NCI-H345 (cell line): ENCODE results near the gene SCNN1A.
"Not testable (repeated sequence)": the region's sequence is repeated elsewhere in the genome, so short reads cannot be mapped to it uniquely, and the experiment has no call there.

Source experiments
- DNase-seq: peaks from one replicate; lab custom pipeline; 2025; lab: John Stamatoyannopoulos, UW

SCNN1A gene

GRCh38 chr12:6347367-6348338 is 27.7 kb downstream of the SCNN1A start:
- no peak for DNase-seq

GRCh38 chr12:6346942-6347341 is 28.4 kb downstream of the SCNN1A start:
- DNase-seq = no peak

- DNase-seq = no peak
These were observed 29.0 kb downstream of the SCNN1A start for GRCh38 chr12:6346235-6346832.

GRCh38 chr12:6345319-6346091 is 29.9 kb downstream of the SCNN1A start:
- no peak for DNase-seq

GRCh38 chr12:6344101-6344660 is 31.2 kb downstream of the SCNN1A start:
- not testable (repeated sequence) for DNase-seq

- DNase-seq = no peak
These were observed 31.8 kb downstream of the SCNN1A start for GRCh38 chr12:6343518-6343917.

GRCh38 chr12:6342140-6342889 is 33.0 kb downstream of the SCNN1A start:
- DNase-seq = no peak

GRCh38 chr12:6341417-6342139 is 33.8 kb downstream of the SCNN1A start, which contains the start of gene TNFRSF1A:
Gene TNFRSF1A, minus strand, starts transcription at chr12:6342076. Its CDS starts 262 bp downstream, at chr12:6341814.
- DNase-seq = no peak

- no peak for DNase-seq
These were observed 34.5 kb downstream of the SCNN1A start for GRCh38 chr12:6340745-6341416.

- DNase-seq = no peak
These were observed 35.2 kb downstream of the SCNN1A start for GRCh38 chr12:6340032-6340638.

GRCh38 chr12:6338955-6339354 is 36.4 kb downstream of the SCNN1A start:
- DNase-seq = no peak

- not testable (repeated sequence) for DNase-seq
These were observed 36.8 kb downstream of the SCNN1A start for GRCh38 chr12:6338536-6338935.

GRCh38 chr12:6337958-6338433 is 37.4 kb downstream of the SCNN1A start:
- no peak for DNase-seq

- DNase-seq = no peak
These were observed 38.2 kb downstream of the SCNN1A start for GRCh38 chr12:6336889-6337853.

GRCh38 chr12:6336079-6336888 is 39.1 kb downstream of the SCNN1A start:
- no peak for DNase-seq

GRCh38 chr12:6335451-6336078 is 39.8 kb downstream of the SCNN1A start:
- no peak for DNase-seq

- no peak for DNase-seq
These were observed 40.4 kb downstream of the SCNN1A start for GRCh38 chr12:6334940-6335450.
